OCI-LY7 (cell line): ENCODE results near the gene GRID2. TPM values are rescaled to one million over a fixed set of nuclear protein-coding genes. Genes with fewer than 3 reads are reported as not detected.

ENCODE experiments used
- BruUV-seq: library from RNA; stranded (reverse); fragments of 400-500 nt; replicated peaks from 2 replicates; lab custom pipeline; 2021; lab: Mats Ljungman, UMichigan
- CTCF ChIA-PET: fragments of 300-600 bp; sonication (Branson Sonifier 250); formaldehyde crosslinking; loops from one replicate; lab custom pipeline; 2022; ENCODE audit warnings: antibody characterized with exemption; ENCODE audit not compliant: unreplicated experiment; lab: Charles Lee
- POLR2A ChIA-PET: fragments of 300-600 bp; sonication (Branson Sonifier 250); formaldehyde crosslinking; loops from one replicate; lab custom pipeline; 2022; ENCODE audit warnings: antibody characterized with exemption; lab: Charles Lee
- DNase-seq: peaks from one replicate; pipeline ENCODE4 v3.0.0-alpha.2; 2015; ENCODE audit warnings: low spot score
- H2AFZ ChIP-seq: fragments of 200-600 bp; sonication (generic), shearing (Covaris generic); 2 replicates; pipeline ENCODE4 v1.6.1; 2014; ENCODE audit warnings: mild to moderate bottlenecking, antibody characterized with exemption, low read length, moderate library complexity
- H3K27ac ChIP-seq: fragments of 200-600 bp; sonication (generic); 2 replicates; pipeline ENCODE4 v1.5.1; 2014; ENCODE audit warnings: mixed run types, low read depth, mild to moderate bottlenecking, moderate library complexity, low read length, inconsistent platforms; ENCODE audit not compliant: poor library complexity, severe bottlenecking
- H3K36me3 ChIP-seq: fragments of 200-600 bp; sonication (generic); 2 replicates; pipeline ENCODE4 v1.6.1; 2014; ENCODE audit warnings: mild to moderate bottlenecking, antibody characterized with exemption, low read length, moderate library complexity, mixed read lengths; ENCODE audit not compliant: insufficient read depth
- H3K4me1 ChIP-seq: fragments of 200-600 bp; sonication (generic); 2 replicates; pipeline ENCODE4 v1.5.1; 2014; ENCODE audit warnings: mild to moderate bottlenecking, low read length; ENCODE audit not compliant: insufficient read depth, poor library complexity, severe bottlenecking
- H3K4me2 ChIP-seq: fragments of 200-600 bp; sonication (generic); 2 replicates; pipeline ENCODE4 v1.6.1; 2014; ENCODE audit warnings: mild to moderate bottlenecking, low read length
- H3K4me3 ChIP-seq: fragments of 200-600 bp; sonication (generic); 2 replicates; pipeline ENCODE4 v1.5.1; 2014; ENCODE audit warnings: mild to moderate bottlenecking, low read depth, low read length; ENCODE audit not compliant: poor library complexity, severe bottlenecking
- H3K79me2 ChIP-seq: fragments of 200-600 bp; sonication (generic); 2 replicates; pipeline ENCODE4 v1.6.1; 2016; ENCODE audit warnings: low read depth, mild to moderate bottlenecking, low read length, moderate library complexity, mixed read lengths; ENCODE audit not compliant: insufficient read depth
- H3K9me2 ChIP-seq: fragments of 200-600 bp; sonication (generic); 2 replicates; pipeline ENCODE4 v1.6.1; 2016; ENCODE audit warnings: mild to moderate bottlenecking, low read length, mixed read lengths; ENCODE audit not compliant: insufficient read depth
- H3K9me3 ChIP-seq: fragments of 200-600 bp; sonication (generic); 2 replicates; pipeline ENCODE4 v1.6.1; 2014; ENCODE audit warnings: mild to moderate bottlenecking, mixed run types, low read length, mixed read lengths
- H4K20me1 ChIP-seq: fragments of 200-600 bp; sonication (generic); 2 replicates; pipeline ENCODE4 v1.6.1; 2014; ENCODE audit warnings: mild to moderate bottlenecking, antibody characterized with exemption, low read length, moderate library complexity, mixed read lengths; ENCODE audit not compliant: insufficient read depth
- EZH2phosphoT487 ChIP-seq: fragments of 200-600 bp; sonication (generic); IDR thresholded peaks from 2 replicates; pipeline ENCODE4 v1.6.1; 2018; ENCODE audit warnings: low read depth, borderline replicate concordance, mild to moderate bottlenecking, mixed run types, antibody characterized with exemption, low read length, moderate library complexity, mixed read lengths
- intact Hi-C: fragments of 100-400 bp; cut with micrococcal nuclease; formaldehyde crosslinking; loops from one replicate; pipeline ENCODE4 v1.10.0; 2022; ENCODE audit not compliant: unreplicated experiment
- small RNA-seq: library from RNA; depleted of rRNA; stranded (forward); fragments of <200 nt; gene quantifications from one replicate; pipeline ENCODE3, GENCODE V24; 2014
- total RNA-seq, 2 experiments: library from RNA; depleted of rRNA in 1 of 2; stranded (reverse); fragments of >200 nt in 1 of 2; shearing (Covaris generic) in 1 of 2; gene quantifications; 2 replicates each; pipeline ENCODE4 v1.2.3, GENCODE V29; 2014 to 2022
- TF ChIP-seq, protein P1 (sequence below): fragments of 200-600 bp; sonication (generic); conservative IDR thresholded peaks from 2 replicates; pipeline ENCODE4 v1.5.1; 2014; ENCODE audit warnings: mild to moderate bottlenecking, antibody characterized with exemption, low read length, moderate library complexity, mixed read lengths

Gene GRID2
- total RNA-seq, 2 experiments from 2014 or later = not detected

DNA sequence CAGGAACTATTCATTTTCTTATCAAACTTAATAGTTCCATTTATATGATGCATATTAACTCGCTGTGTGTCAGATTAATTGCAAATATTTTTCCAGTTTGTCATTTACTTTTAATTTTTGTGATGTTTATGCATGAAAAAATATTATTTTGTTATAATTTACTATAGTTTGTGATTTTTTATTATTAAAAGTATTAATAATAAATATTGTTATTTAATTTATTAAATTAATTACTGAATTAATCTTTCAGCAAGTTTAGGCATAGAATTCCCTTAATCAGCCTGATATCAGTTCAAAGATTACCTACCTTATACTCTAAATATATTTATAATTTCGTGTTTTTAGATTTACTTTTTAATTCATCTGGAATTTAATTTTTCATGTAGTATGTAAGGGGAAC is 1509.3 kb downstream of the GRID2 start:
- Histone ChIP-seq H3K36me3 (no peaks in the 10 kb centered on the region), H3K9me3 (no peaks in the 10 kb centered on the region), H3K4me3 (no peak overlapping the region), H2AFZ (no peak overlapping the region), H3K4me2 (no peak overlapping the region), H4K20me1 (no peaks in the 10 kb centered on the region), H3K9me2 (no peaks in the 10 kb centered on the region), H3K79me2 (no peaks in the 10 kb centered on the region), H3K27ac (no peak overlapping the region), H3K4me1 (no peaks in the 10 kb centered on the region)
- no TSS peak for BruUV-seq
- intact Hi-C loops = no loop called here
- CTCF ChIA-PET = interaction anchor here (0.6 kb wide), 1 partner anchor 549 kb away, joined by 3 read pairs; no protein-coding TSS in a partner anchor
- POLR2A ChIA-PET = no interaction called here
- no peak for DNase-seq
- TF ChIP-seq, protein P1, sequence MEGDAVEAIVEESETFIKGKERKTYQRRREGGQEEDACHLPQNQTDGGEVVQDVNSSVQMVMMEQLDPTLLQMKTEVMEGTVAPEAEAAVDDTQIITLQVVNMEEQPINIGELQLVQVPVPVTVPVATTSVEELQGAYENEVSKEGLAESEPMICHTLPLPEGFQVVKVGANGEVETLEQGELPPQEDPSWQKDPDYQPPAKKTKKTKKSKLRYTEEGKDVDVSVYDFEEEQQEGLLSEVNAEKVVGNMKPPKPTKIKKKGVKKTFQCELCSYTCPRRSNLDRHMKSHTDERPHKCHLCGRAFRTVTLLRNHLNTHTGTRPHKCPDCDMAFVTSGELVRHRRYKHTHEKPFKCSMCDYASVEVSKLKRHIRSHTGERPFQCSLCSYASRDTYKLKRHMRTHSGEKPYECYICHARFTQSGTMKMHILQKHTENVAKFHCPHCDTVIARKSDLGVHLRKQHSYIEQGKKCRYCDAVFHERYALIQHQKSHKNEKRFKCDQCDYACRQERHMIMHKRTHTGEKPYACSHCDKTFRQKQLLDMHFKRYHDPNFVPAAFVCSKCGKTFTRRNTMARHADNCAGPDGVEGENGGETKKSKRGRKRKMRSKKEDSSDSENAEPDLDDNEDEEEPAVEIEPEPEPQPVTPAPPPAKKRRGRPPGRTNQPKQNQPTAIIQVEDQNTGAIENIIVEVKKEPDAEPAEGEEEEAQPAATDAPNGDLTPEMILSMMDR = no peak
- TF ChIP-seq EZH2phosphoT487 = no peak

DNA sequence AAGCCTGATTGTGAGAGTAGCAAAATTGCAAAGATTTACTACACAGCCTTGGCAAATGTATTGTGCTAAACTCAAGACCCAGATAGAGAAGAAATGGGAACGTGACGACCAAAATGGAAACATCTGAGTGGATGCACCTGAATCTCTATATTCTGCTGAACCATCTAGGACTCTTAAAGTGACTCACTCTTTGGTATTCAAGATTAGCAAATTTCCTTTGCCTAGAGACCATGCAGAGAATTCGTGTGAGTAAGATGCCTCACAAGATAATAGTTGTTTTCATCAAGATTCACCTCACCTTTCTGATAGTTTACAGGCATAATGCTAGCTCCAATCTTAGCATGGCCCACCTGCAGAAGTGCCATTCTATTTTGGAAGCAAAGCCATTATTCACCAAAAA is 1510.4 kb downstream of the GRID2 start:
- Histone ChIP-seq H3K4me2 (no peak overlapping the region), H4K20me1 (no peaks in the 10 kb centered on the region), H3K4me1 (no peaks in the 10 kb centered on the region), H2AFZ (no peak overlapping the region), H3K27ac (no peak overlapping the region), H3K4me3 (no peak overlapping the region), H3K9me3 (no peaks in the 10 kb centered on the region), H3K36me3 (no peaks in the 10 kb centered on the region), H3K79me2 (no peaks in the 10 kb centered on the region), H3K9me2 (no peaks in the 10 kb centered on the region)
- no TSS peak for BruUV-seq
- ChIA-PET CTCF (no interaction called here), POLR2A (no interaction called here)
- TF ChIP-seq, protein P1 = no peak
- no peak for TF ChIP-seq EZH2phosphoT487
- DNase-seq = no peak
- intact Hi-C loops = no loop called here

DNA sequence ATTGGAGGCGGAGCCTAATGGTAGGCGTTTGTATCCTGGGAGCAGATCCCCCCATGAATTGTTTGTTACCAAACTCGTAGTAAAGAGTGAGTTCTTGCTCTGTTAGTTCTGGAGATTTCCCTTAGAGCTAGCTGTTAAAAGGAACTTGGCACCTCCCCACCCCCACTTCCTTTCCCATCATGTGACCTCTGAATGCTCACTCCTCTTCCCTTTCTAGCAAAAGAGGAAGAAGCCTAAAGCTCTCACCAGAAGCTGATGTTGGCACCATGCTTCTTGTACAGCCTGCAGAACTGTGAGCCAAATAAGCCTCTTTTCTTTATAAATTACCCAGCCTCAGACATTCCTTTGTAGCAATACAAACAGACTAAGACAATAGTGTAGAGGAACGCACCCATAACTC is 1511.0 kb downstream of the GRID2 start:
- no peaks in the 10 kb centered on the region for H4K20me1 ChIP-seq
- CTCF ChIA-PET = no interaction called here
- no peaks in the 10 kb centered on the region for H3K9me2 ChIP-seq
- POLR2A ChIA-PET = no interaction called here
- no peaks in the 10 kb centered on the region for H3K79me2 ChIP-seq
- TF ChIP-seq, protein P1 = no peak
- no peak for TF ChIP-seq EZH2phosphoT487
- BruUV-seq = no TSS peak
- H3K4me1 ChIP-seq = no peaks in the 10 kb centered on the region
- no peak overlapping the region for H3K4me2 ChIP-seq
- intact Hi-C loops = no loop called here
- no peak overlapping the region for H3K4me3 ChIP-seq
- H3K9me3 ChIP-seq = no peaks in the 10 kb centered on the region
- H2AFZ ChIP-seq = no peak overlapping the region
- H3K36me3 ChIP-seq = no peaks in the 10 kb centered on the region
- DNase-seq = peak; percentile 11
- H3K27ac ChIP-seq = no peak overlapping the region

Small RNA genes within 50 kb of the gene (small RNA-seq; reads per million reads assigned to genes)
- gene RNA5SP164 = not detected
